Activated CD8-positive, alpha-beta T cell treated with anti-CD3 and anti-CD28 coated beads, Interleukin-2, amount 10 ng/mL, durations not matched to agents 7 days and 5 days (primary cell): Measurements from ENCODE around the gene TRPV2. TPM values are rescaled to one million over a fixed set of nuclear protein-coding genes. Genes with fewer than 3 reads are reported as not detected.
A peak's percentile ranks its signal among the peaks of the same experiment; 100 is the strongest.

Experiments used
- ATAC-seq: fragments of 150-1000 bp; cut with Tn5 transposase; one replicate; pipeline ENCODE4 v1.10.0; 2021; ENCODE audit warnings: moderate library complexity
- CTCF ChIA-PET: fragments of 350-600 bp; sonication (Branson Sonifier 250); formaldehyde crosslinking; loops from one replicate; lab custom pipeline; 2021; ENCODE audit warnings: antibody characterized with exemption; lab: Charles Lee
- POLR2A ChIA-PET: fragments of 350-600 bp; sonication (Branson Sonifier 250); formaldehyde crosslinking; loops from one replicate; lab custom pipeline; 2021; ENCODE audit warnings: antibody characterized with exemption; lab: Charles Lee
- DNase-seq: peaks from one replicate; pipeline ENCODE4 v3.0.0-alpha.2; 2020
- H3K27ac Mint-ChIP-seq: one replicate; pipeline ENCODE4 v1.8.0; 2021; ENCODE audit warnings: mild to moderate bottlenecking, mixed read lengths
- H3K27me3 Mint-ChIP-seq: one replicate; pipeline ENCODE4 v1.8.0; 2021; ENCODE audit warnings: low read depth, mixed read lengths
- H3K36me3 Mint-ChIP-seq: one replicate; pipeline ENCODE4 v1.8.0; 2021; ENCODE audit warnings: low read depth, mixed read lengths
- H3K4me1 Mint-ChIP-seq: one replicate; pipeline ENCODE4 v1.8.0; 2021; ENCODE audit warnings: low read depth, mixed read lengths
- H3K4me3 Mint-ChIP-seq: one replicate; pipeline ENCODE4 v1.8.0; 2021; ENCODE audit warnings: mild to moderate bottlenecking, mixed read lengths
- H3K9me3 Mint-ChIP-seq: one replicate; pipeline ENCODE4 v1.8.0; 2022; ENCODE audit warnings: mixed read lengths; ENCODE audit not compliant: insufficient read depth
- total RNA-seq, 2 experiments: library from RNA; stranded (reverse); gene quantifications; one replicate each; pipeline ENCODE4 v1.2.3, GENCODE V29; 2021

TRPV2 gene
- total RNA-seq, 2 experiments from 2014 or later = 124 to 134 TPM

DNA sequence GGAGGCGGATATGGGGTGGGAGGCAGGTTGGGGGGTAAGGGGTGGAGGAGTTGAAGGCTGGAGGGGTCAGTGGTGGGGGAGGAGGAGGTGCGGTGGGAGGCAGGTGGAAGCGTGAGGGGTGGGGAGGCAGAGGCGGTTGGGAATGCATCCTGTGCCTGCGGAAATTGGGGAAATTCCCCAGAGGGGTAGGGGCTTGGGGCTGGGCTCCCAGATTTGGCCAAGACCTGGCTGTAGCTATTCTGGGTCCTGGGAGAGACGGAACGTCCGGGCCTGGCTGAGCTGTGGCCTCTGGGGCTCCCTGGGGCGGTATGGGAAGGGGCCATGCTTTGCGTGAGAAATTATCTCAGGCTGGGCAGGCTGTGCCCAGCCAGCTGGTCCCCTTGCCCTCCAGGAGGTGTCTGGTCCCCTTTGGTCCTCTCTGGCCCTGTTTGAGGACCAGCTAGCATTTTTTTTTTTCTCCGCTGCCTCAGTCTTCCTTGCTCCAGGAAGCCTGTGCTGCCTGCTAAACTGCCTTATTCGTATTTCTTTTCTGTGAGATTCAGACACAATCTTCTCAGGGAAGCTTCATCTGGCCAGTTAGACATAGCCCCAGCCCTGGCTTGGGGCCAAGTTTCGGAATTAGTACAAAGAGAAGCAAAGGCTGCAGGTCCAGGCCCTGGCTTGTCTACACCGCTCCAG is 7.3 kb upstream of the TRPV2 start:
- ChIA-PET CTCF (interaction anchor here (1.1 kb wide), 1 partner anchor 20 kb away, joined by 3 read pairs; no protein-coding TSS in a partner anchor), POLR2A (no interaction called here)
- DNase-seq (no peak), ATAC-seq (no peak)
- H3K27ac Mint-ChIP-seq = no peak overlapping the region
- no peaks in the 10 kb centered on the region for H3K9me3 Mint-ChIP-seq
- H3K4me3 Mint-ChIP-seq = no peak overlapping the region
- H3K4me1 Mint-ChIP-seq = peaks cover 5% of the 10 kb centered on the region
- H3K27me3 Mint-ChIP-seq = peaks cover 16% of the 10 kb centered on the region
- H3K36me3 Mint-ChIP-seq = no peaks in the 10 kb centered on the region

DNA sequence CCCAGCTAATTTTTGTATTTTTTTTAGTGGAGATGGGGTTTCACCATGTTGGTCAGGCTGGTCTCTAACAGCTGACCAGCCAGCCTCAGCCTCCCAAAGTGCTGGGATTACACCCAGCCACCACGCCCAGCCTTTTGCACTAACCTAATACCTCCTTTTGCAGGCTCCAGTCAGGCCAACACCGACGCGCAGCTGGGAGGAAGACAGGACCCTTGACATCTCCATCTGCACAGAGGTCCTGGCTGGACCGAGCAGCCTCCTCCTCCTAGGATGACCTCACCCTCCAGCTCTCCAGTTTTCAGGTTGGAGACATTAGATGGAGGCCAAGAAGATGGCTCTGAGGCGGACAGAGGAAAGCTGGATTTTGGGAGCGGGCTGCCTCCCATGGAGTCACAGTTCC is 2.0 kb downstream of the TRPV2 start:
- peak overlapping the region; percentile 99 for H3K4me3 Mint-ChIP-seq
- DNase-seq (no peak), ATAC-seq (no peak)
- peaks cover 53% of the 10 kb centered on the region for H3K36me3 Mint-ChIP-seq
- POLR2A ChIA-PET = interaction anchor here (0.6 to 6.2 kb wide), 3 partner anchors 19 to 36 kb away, joined by 3 to 66 read pairs (median 57); partner anchors contain the start of gene UBB
- H3K4me1 Mint-ChIP-seq = peaks cover 52% of the 10 kb centered on the region
- H3K27ac Mint-ChIP-seq = peak overlapping the region; percentile 100
- CTCF ChIA-PET = interaction anchor here (1.0 to 5.0 kb wide), 3 partner anchors 11 to 53 kb away, joined by 3 to 88 read pairs (median 27); no protein-coding TSS in a partner anchor
- H3K9me3 Mint-ChIP-seq = no peaks in the 10 kb centered on the region
- no peaks in the 10 kb centered on the region for H3K27me3 Mint-ChIP-seq

DNA sequence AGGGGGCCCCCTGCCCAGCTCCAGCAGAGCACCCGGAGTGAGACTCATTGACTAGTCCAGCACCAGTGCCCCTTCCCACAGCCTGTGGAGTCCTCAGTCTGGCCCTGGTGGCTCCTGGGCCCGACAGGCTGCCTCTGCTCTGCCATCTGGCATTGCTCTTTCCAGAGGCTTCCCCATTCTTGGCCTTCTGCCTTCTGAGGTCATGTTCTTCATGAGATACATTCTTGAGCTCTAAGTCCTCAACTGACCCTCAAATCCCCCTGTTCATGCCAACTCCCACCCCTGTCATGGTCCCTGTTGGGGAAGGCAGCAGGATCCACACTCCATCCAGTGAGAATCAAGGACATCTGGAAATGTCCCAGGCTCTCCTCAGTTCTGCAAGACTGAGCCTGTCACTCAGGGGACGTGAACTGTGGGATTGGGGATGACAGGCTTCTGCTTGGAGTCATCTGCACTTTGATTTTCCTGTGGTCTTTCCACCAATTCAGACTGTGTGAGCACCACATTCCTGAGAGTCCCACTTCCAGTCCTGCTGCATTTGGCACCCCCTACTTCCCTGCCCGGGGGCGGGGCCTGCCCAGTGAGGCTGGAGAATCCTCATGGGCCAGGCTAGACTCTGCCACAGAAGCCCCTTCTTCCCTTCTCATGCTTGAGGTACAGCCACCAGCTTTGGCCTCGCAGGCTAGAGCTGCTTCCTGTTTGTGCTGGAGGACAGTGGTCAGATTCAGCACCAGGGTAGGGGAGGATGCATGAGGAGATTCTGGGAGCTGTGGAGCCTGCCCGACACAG is 2.7 kb downstream of the TRPV2 start:
- peaks cover 53% of the 10 kb centered on the region for H3K4me1 Mint-ChIP-seq
- no peak for ATAC-seq

DNA sequence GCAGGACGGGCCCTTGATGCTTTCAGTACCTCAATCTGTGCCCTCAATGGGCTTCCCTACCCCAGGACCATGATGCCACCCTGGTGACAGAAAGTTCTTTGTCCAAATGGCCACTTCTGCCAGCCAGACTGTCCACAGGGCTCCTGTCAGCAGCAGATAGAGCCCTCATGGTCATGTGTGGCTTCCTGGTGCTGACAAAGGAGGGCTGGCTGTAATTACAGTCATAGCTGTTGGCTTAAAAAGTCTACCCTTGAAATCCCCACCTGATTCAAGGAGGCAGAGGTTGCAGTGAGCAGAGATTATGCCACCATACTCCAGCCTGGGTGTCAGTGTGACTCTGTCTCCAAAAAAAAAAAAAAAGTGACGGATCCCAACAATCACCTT is 3.3 kb downstream of the TRPV2 start:
- Mint-ChIP-seq H3K27ac (peak overlapping the region; percentile 81), H3K4me1 (peaks cover 53% of the 10 kb centered on the region), H3K9me3 (no peaks in the 10 kb centered on the region), H3K36me3 (peaks cover 62% of the 10 kb centered on the region), H3K27me3 (no peaks in the 10 kb centered on the region), H3K4me3 (peak overlapping the region; percentile 57)
- no peak for ATAC-seq
- CTCF ChIA-PET = interaction anchor here (1.4 to 5.0 kb wide), 3 partner anchors 10 to 54 kb away, joined by 3 to 27 read pairs (median 5); no protein-coding TSS in a partner anchor
- DNase-seq = no peak
- POLR2A ChIA-PET = interaction anchor here (1.0 to 6.2 kb wide), 4 partner anchors 18 to 66 kb away, joined by 5 to 57 read pairs (median 6); partner anchors contain the start of gene UBB

More for the DNA sequence above, 2.7 kb downstream of the TRPV2 start:
- peak overlapping the region; percentile 57 for H3K4me3 Mint-ChIP-seq
- H3K27ac Mint-ChIP-seq = peak overlapping the region; percentile 81
- peaks cover 58% of the 10 kb centered on the region for H3K36me3 Mint-ChIP-seq
- DNase-seq = no peak
- H3K27me3 Mint-ChIP-seq = no peaks in the 10 kb centered on the region
- no peaks in the 10 kb centered on the region for H3K9me3 Mint-ChIP-seq
- POLR2A ChIA-PET = interaction anchor here (1.6 to 6.2 kb wide), 4 partner anchors 19 to 37 kb away, joined by 5 to 66 read pairs (median 32); partner anchors contain the start of gene UBB
- CTCF ChIA-PET = interaction anchor here (1.4 to 5.0 kb wide), 4 partner anchors 10 to 54 kb away, joined by 3 to 88 read pairs (median 16); no protein-coding TSS in a partner anchor

DNA sequence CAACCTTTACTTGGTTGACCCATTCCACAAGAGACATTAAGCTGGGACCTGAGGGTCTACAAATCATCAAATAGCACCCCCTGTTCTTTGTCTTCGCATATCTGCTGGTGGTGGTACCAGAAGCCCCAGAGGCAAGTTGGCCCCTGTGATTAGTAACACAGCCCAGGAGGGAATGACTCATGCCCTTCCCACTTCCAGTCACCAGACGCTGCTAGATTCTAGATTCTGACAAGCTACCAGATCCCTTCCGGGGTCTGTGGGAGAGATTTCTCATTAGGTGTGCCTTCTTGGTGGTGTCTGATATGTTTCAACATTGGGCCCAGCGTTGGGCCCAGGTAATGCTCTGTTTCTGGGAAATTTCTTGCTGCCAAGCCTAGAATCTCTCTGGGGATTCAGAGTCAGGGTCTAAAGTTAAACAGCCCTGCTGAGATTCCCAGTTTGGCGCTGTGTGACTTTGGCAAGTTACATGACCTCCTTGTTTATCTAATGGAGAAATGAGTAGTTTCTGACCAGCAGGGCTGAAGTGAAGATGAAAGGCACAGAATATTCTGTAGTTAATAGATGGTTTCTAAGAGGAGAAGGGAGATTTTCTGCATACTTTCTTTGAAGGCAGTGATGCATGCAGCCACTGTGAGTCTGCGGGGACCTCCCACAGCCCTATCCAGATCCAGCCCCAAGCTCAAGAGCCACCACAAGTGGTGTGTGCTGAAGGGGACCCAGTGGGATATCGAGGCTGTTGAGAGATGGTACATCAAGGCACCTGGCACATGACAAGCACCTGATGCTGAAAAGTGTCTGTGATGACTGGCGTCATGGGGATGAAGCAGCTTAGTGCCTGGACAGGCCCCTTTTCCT is 3.9 kb downstream of the TRPV2 start:
- peak overlapping the region; percentile 57 for H3K4me3 Mint-ChIP-seq
- CTCF ChIA-PET = interaction anchor here (1.4 to 5.0 kb wide), 3 partner anchors 9 to 55 kb away, joined by 3 to 27 read pairs (median 5); no protein-coding TSS in a partner anchor
- no peaks in the 10 kb centered on the region for H3K9me3 Mint-ChIP-seq
- peaks cover 62% of the 10 kb centered on the region for H3K36me3 Mint-ChIP-seq
- H3K27ac Mint-ChIP-seq = peak overlapping the region; percentile 81
- H3K27me3 Mint-ChIP-seq = no peaks in the 10 kb centered on the region
- POLR2A ChIA-PET = interaction anchor here (0.6 to 6.2 kb wide), 5 partner anchors 18 to 100 kb away, joined by 4 to 57 read pairs (median 5); partner anchors contain the start of gene UBB
- peaks cover 51% of the 10 kb centered on the region for H3K4me1 Mint-ChIP-seq
- no peak for ATAC-seq
- peak; percentile 56 for DNase-seq

DNA sequence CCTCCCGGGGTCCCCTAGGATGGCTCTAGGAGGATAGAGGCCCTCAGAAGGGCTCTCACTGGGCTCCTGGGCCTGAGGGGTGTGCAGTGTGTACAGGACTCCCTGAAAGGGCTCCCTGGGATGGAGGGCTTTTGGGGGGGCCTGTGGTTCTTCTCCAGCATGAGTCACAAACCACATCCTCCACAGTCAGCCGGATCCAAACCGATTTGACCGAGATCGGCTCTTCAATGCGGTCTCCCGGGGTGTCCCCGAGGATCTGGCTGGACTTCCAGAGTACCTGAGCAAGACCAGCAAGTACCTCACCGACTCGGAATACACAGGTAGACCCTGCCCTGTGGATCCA is 4.5 kb downstream of the TRPV2 start:
- H3K4me3 Mint-ChIP-seq = peak overlapping the region; percentile 57
- H3K27ac Mint-ChIP-seq = peak overlapping the region; percentile 81
- ChIA-PET POLR2A (interaction anchor here (0.6 to 6.2 kb wide), 2 partner anchors 17 to 99 kb away, joined by 4 to 57 read pairs; no protein-coding TSS in a partner anchor), CTCF (interaction anchor here (1.5 to 5.0 kb wide), 2 partner anchors 9 to 55 kb away, joined by 5 to 27 read pairs; no protein-coding TSS in a partner anchor)
- no peaks in the 10 kb centered on the region for H3K9me3 Mint-ChIP-seq
- peaks cover 62% of the 10 kb centered on the region for H3K36me3 Mint-ChIP-seq
- peaks cover 47% of the 10 kb centered on the region for H3K4me1 Mint-ChIP-seq
- DNase-seq = peak; percentile 65
- no peak for ATAC-seq
- no peaks in the 10 kb centered on the region for H3K27me3 Mint-ChIP-seq

DNA sequence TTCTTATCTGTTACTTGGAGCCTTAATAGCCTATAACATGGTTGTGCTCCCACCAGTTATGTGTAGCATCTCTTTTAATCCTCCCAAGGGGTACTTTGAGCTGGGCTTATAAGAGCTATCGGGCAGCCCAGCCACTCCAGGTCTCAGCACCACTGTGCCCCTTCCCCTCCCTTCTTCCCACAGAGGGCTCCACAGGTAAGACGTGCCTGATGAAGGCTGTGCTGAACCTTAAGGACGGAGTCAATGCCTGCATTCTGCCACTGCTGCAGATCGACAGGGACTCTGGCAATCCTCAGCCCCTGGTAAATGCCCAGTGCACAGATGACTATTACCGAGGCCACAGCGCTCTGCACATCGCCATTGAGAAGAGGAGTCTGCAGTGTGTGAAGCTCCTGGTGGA is 7.0 kb downstream of the TRPV2 start:
- Mint-ChIP-seq H3K4me3 (no peak overlapping the region), H3K27me3 (no peaks in the 10 kb centered on the region), H3K27ac (no peak overlapping the region), H3K36me3 (peaks cover 76% of the 10 kb centered on the region), H3K9me3 (no peaks in the 10 kb centered on the region), H3K4me1 (peaks cover 35% of the 10 kb centered on the region)
- DNase-seq (no peak), ATAC-seq (no peak)
- ChIA-PET POLR2A (interaction anchor here (1.0 kb wide), 1 partner anchor 42 kb away, joined by 3 read pairs; the partner anchor contains the start of gene UBB), CTCF (interaction anchor here (1.1 kb wide), 1 partner anchor 59 kb away, joined by 3 read pairs; no protein-coding TSS in a partner anchor)

DNA sequence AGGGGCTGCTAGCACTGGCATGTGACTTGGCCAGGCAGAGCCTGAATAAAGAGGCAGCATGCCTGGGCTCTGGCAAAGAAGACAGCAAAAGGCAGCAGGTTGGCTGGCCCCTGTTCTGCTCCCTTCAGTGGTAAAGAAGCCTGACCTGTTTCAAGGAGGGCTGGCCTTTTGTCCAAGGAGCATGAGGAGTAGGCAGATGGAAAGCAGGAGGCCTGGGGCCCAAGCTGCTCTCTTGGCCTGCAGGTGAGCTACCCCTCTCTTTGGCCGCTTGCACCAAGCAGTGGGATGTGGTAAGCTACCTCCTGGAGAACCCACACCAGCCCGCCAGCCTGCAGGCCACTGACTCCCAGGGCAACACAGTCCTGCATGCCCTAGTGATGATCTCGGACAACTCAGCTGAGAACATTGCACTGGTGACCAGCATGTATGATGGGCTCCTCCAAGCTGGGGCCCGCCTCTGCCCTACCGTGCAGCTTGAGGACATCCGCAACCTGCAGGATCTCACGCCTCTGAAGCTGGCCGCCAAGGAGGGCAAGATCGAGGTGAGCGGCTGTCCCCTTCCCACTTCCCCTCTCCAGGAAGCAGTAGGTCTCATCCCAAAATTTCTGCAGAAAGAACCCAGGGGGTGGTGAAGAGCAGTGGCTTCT is 8.0 kb downstream of the TRPV2 start:
- Mint-ChIP-seq H3K36me3 (peaks cover 67% of the 10 kb centered on the region), H3K4me3 (no peak overlapping the region), H3K4me1 (peaks cover 27% of the 10 kb centered on the region), H3K27me3 (no peaks in the 10 kb centered on the region), H3K9me3 (no peaks in the 10 kb centered on the region), H3K27ac (no peak overlapping the region)
- DNase-seq (no peak), ATAC-seq (no peak)
- ChIA-PET CTCF (interaction anchor here (0.6 to 1.1 kb wide), 2 partner anchors 59 to 844 kb away, joined by 3 read pairs; no protein-coding TSS in a partner anchor), POLR2A (interaction anchor here (0.7 to 1.0 kb wide), 2 partner anchors 43 kb away, joined by 3 read pairs; partner anchors contain the start of gene UBB)

DNA sequence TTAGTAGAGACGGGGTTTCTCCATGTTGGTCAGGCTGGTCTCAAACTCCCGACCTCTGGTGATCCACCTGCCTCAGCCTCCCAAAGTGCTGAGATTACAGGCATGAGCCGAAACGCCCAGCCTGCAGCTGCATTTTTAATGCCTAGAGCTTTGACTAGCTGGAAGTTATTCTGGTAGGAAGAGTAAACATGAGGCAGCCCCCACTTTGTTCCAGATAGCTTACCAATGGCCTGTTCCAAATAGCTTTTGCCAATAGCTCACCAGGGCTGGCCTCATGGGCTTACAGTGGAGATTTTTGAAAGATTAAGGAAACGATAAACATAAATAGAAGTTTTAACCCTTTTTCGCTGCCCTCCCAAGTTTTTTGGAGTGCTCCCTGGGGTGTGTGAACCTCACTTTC is 9.8 kb downstream of the TRPV2 start:
- no peak for DNase-seq
- ATAC-seq = no peak
- H3K36me3 Mint-ChIP-seq = peaks cover 63% of the 10 kb centered on the region
- H3K27me3 Mint-ChIP-seq = no peaks in the 10 kb centered on the region
- no peak overlapping the region for H3K27ac Mint-ChIP-seq
- CTCF ChIA-PET = interaction anchor here (1.2 to 1.5 kb wide), 2 partner anchors 10 to 13 kb away, joined by 3 to 7 read pairs; partner anchors contain the start of gene TRPV2
- peaks cover 8% of the 10 kb centered on the region for H3K4me1 Mint-ChIP-seq
- POLR2A ChIA-PET = interaction anchor here (1.3 kb wide), 1 partner anchor 9 kb away, joined by 4 read pairs; no protein-coding TSS in a partner anchor
- no peak overlapping the region for H3K4me3 Mint-ChIP-seq
- H3K9me3 Mint-ChIP-seq = no peaks in the 10 kb centered on the region
